GM18520 (cell line): ENCODE results near the gene GSPT1.

Source experiments
- ATAC-seq: cut with Tn5 transposase; IDR thresholded peaks from one replicate; pipeline ENCODE4 v1.9.1; 2021; ENCODE audit not compliant: unreplicated experiment

Gene GSPT1

GRCh38 chr16:11913425-11914079 is 2.2 kb downstream of the GSPT1 start:
- no peak for ATAC-seq

GRCh38 chr16:11909653-11910545 is 5.9 kb downstream of the GSPT1 start:
- no peak for ATAC-seq

GRCh38 chr16:11907160-11907970 is 8.4 kb downstream of the GSPT1 start:
- ATAC-seq: no peak

- ATAC-seq: no peak
Observed at GRCh38 chr16:11903906-11904305, 11.8 kb downstream of the GSPT1 start.

- no peak for ATAC-seq
Observed at GRCh38 chr16:11901091-11901490, 14.7 kb downstream of the GSPT1 start.

- no peak for ATAC-seq
Observed at GRCh38 chr16:11896486-11897176, 19.1 kb downstream of the GSPT1 start.

- no peak for ATAC-seq
Observed at GRCh38 chr16:11893571-11893970, 22.2 kb downstream of the GSPT1 start.

GRCh38 chr16:11892761-11893160 is 23.0 kb downstream of the GSPT1 start:
- ATAC-seq: no peak

GRCh38 chr16:11890231-11890965 is 25.4 kb downstream of the GSPT1 start:
- no peak for ATAC-seq

- no peak for ATAC-seq
Observed at GRCh38 chr16:11886881-11887280, 28.9 kb downstream of the GSPT1 start.

- no peak for ATAC-seq
Observed at GRCh38 chr16:11884035-11884434, 31.7 kb downstream of the GSPT1 start.

- no peak for ATAC-seq
Observed at GRCh38 chr16:11880007-11880406, 35.7 kb downstream of the GSPT1 start.

- ATAC-seq: no peak
Observed at GRCh38 chr16:11877374-11877773, 38.4 kb downstream of the GSPT1 start.

GRCh38 chr16:11876306-11876705 is 39.5 kb downstream of the GSPT1 start:
- no peak for ATAC-seq

GRCh38 chr16:11875721-11876120 is 40.0 kb downstream of the GSPT1 start:
- no peak for ATAC-seq

- no peak for ATAC-seq
Observed at GRCh38 chr16:11871193-11871592, 44.6 kb downstream of the GSPT1 start.

GRCh38 chr16:11870399-11870798 is 45.4 kb downstream of the GSPT1 start:
- no peak for ATAC-seq

GRCh38 chr16:11869353-11870228 is 46.2 kb downstream of the GSPT1 start:
- ATAC-seq: no peak

- ATAC-seq: no peak
Observed at GRCh38 chr16:11868412-11868980, 47.3 kb downstream of the GSPT1 start.
